Calu3 (cell line): ENCODE measurements around the gene MAPKAPK3. TPM values are rescaled to one million over a fixed set of nuclear protein-coding genes. Genes with fewer than 3 reads are reported as not detected.

Source experiments
- BruUV-seq: library from RNA; stranded (reverse); fragments of 400-500 nt; replicated peaks from 2 replicates; lab custom pipeline; 2021; lab: Mats Ljungman, UMichigan
- CTCF ChIA-PET: fragments of 300-600 bp; sonication (Branson Sonifier 250); formaldehyde crosslinking; loops from one replicate; lab custom pipeline; 2022; ENCODE audit warnings: antibody characterized with exemption; lab: Charles Lee
- DNase-seq: peaks from one replicate; pipeline ENCODE4 v3.0.0; 2022
- H3K27ac Mint-ChIP-seq: one replicate; pipeline ENCODE4 v1.8.0; 2022; ENCODE audit warnings: mixed read lengths; ENCODE audit not compliant: unreplicated experiment
- H3K27me3 Mint-ChIP-seq: one replicate; pipeline ENCODE4 v1.8.0; 2022; ENCODE audit warnings: mixed read lengths; ENCODE audit not compliant: unreplicated experiment
- H3K36me3 Mint-ChIP-seq: one replicate; pipeline ENCODE4 v1.8.0; 2022; ENCODE audit warnings: mild to moderate bottlenecking, moderate library complexity, mixed read lengths; ENCODE audit not compliant: insufficient read depth, unreplicated experiment
- H3K4me1 Mint-ChIP-seq: one replicate; pipeline ENCODE4 v1.8.0; 2022; ENCODE audit warnings: mild to moderate bottlenecking, low read depth, mixed read lengths; ENCODE audit not compliant: unreplicated experiment
- H3K4me3 Mint-ChIP-seq: one replicate; pipeline ENCODE4 v1.8.0; 2022; ENCODE audit warnings: mild to moderate bottlenecking, low read depth, moderate library complexity, mixed read lengths; ENCODE audit not compliant: unreplicated experiment
- H3K9me3 Mint-ChIP-seq: one replicate; pipeline ENCODE4 v1.8.0; 2022; ENCODE audit warnings: low read depth, mixed read lengths; ENCODE audit not compliant: unreplicated experiment
- intact Hi-C: fragments of 100-400 bp; cut with micrococcal nuclease; formaldehyde crosslinking; loops from one replicate; pipeline ENCODE4 v1.10.0; 2022; ENCODE audit not compliant: unreplicated experiment
- total RNA-seq: library from RNA; stranded (reverse); gene quantifications from 2 replicates; pipeline ENCODE4 v1.2.3, GENCODE V29; 2022
- TF ChIP-seq, protein P1 (sequence below): fragments of 200-600 bp; IDR thresholded peaks from one replicate; pipeline ENCODE4 v1.8.0; 2022; ENCODE audit warnings: antibody characterized with exemption; ENCODE audit not compliant: unreplicated experiment

The MAPKAPK3 gene
- total RNA-seq, 1 experiment from 2014 or later, result 40.6 TPM

DNA sequence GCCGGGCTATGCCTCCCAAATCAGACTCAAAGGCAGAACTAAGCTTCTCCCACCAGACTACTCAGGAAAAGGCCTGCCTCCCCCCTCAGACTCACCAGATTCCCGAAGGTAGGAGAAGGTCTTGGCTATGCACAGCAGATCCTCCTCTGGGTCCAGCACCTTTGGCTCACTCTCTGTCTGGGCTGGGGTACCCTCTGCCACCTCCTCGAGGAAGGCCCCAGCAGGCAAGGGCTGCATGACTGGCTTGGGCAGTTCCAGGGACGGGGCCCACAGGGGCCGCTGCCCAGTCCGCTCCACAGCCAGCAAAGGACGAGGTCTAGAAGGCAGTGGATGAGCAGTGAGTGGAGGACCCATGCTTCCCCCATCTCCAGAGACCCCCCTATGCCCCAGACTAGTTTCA, 8.7 kb upstream of the MAPKAPK3 start:
- no TSS peak for BruUV-seq
- CTCF ChIA-PET, result no interaction called here
- Mint-ChIP-seq H3K27me3 (peaks cover 13% of the 10 kb centered on the region), H3K9me3 (no peaks in the 10 kb centered on the region), H3K4me3 (no peak overlapping the region), H3K4me1 (peaks cover 42% of the 10 kb centered on the region), H3K27ac (no peak overlapping the region), H3K36me3 (peaks cover 18% of the 10 kb centered on the region)
- no peak for DNase-seq
- TF ChIP-seq, protein P1, sequence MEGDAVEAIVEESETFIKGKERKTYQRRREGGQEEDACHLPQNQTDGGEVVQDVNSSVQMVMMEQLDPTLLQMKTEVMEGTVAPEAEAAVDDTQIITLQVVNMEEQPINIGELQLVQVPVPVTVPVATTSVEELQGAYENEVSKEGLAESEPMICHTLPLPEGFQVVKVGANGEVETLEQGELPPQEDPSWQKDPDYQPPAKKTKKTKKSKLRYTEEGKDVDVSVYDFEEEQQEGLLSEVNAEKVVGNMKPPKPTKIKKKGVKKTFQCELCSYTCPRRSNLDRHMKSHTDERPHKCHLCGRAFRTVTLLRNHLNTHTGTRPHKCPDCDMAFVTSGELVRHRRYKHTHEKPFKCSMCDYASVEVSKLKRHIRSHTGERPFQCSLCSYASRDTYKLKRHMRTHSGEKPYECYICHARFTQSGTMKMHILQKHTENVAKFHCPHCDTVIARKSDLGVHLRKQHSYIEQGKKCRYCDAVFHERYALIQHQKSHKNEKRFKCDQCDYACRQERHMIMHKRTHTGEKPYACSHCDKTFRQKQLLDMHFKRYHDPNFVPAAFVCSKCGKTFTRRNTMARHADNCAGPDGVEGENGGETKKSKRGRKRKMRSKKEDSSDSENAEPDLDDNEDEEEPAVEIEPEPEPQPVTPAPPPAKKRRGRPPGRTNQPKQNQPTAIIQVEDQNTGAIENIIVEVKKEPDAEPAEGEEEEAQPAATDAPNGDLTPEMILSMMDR, result no peak
- intact Hi-C loops, result no loop called here

DNA sequence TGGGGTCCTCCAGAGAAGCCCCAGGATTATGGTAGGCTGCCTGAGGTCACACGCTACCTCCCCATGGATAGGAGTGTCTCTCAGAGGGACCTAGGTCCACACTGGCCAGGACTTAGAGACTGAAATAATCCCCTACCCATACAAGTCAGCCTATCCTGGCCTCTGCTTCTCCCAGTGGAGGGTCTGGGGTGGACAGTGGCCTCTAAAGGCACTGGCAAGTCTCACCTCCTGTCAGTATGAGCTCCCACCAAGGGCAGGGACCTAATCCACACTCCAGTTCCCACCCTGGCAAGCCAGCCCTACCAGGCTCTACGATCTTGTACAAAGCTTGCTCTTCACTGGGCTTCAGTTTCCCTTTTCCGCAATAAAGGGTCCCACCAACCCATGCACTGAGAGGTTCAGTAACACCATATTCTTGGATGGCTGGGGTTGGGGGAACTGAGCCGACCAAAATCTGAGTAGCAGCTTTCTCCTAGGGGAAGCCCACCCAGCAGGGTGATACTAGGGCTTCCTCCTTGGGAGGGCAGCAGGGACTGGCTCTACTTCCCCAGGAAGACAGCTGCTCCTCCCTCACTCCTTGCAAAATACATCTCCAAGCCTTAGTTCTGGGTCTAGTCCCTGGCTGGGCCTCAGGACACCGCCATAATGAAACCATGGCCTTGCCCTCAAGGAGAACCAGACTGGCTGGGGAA, 7.7 kb upstream of the MAPKAPK3 start:
- TF ChIP-seq, protein P1, result no peak
- CTCF ChIA-PET, result interaction anchor here (1.1 kb wide), 1 partner anchor 37 kb away, joined by 3 read pairs; no protein-coding TSS in a partner anchor
- Mint-ChIP-seq H3K27me3 (peaks cover 13% of the 10 kb centered on the region), H3K9me3 (no peaks in the 10 kb centered on the region), H3K36me3 (peaks cover 18% of the 10 kb centered on the region), H3K4me3 (no peak overlapping the region), H3K27ac (no peak overlapping the region), H3K4me1 (peaks cover 33% of the 10 kb centered on the region)
- DNase-seq, result no peak
- intact Hi-C loops, result no loop called here
- BruUV-seq, result no TSS peak

DNA sequence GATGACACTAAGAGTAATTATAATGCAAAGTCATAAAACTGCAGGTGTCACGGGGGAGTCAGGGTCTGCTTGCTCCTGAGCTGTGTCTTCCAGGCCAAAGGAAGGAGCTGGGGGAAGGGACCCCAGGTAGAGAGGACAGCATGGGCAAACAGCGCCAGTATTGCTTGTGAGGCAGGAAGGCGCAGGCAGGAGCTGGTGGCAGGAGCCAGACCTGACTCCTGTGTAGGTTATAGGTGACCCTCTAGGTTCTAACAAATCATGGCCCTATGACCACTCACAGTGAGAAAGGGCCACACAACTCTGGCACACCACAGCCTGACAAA, 7.2 kb upstream of the MAPKAPK3 start:
- intact Hi-C loops, result loop anchor here (5.0 kb wide), 1 partner anchor 262 kb away; the partner anchor contains the start of gene ZMYND10
- H3K9me3 Mint-ChIP-seq, result no peaks in the 10 kb centered on the region
- H3K27ac Mint-ChIP-seq, result no peak overlapping the region

DNA sequence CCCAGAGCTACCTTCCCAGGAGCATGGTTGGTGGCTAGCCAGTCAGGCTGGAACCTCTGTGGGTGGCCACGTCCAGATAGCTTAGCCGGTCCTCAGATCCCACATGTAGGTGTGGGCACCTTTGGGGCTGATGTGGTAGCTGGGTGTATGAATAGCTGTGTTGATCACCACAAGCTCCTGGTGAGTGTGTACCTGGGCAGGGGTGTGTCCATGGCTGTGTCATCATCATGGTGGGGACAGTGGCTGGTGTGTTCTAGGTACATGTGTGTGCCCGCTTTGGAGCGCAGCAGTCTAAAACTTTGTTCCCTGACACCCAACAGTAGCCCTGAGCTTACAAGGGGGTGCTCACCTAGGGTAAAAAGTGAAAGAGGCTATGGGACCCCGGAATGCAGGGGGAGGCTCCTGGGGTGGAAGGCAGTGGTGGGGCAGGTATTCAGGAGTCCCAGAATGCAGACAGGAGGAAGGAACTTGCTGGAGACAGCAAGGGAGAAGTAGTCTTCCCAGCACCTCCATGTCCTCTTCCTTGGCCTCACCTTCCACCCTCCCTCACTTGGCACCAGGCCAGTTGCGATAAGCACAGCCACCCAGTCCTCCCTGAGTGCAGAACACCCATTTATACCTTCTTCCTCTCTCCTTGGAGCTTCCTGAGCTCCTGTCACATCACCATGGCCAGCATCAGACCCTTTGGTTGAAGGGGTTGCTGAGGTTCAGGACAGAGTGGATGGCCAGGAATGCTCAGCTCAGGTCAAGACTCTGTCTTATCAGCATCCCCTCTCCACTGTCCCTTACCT, 6.6 kb upstream of the MAPKAPK3 start:
- Mint-ChIP-seq H3K27ac (no peak overlapping the region), H3K27me3 (peaks cover 13% of the 10 kb centered on the region), H3K4me1 (peaks cover 29% of the 10 kb centered on the region), H3K4me3 (peak overlapping the region; percentile 74), H3K36me3 (peaks cover 18% of the 10 kb centered on the region), H3K9me3 (no peaks in the 10 kb centered on the region)
- intact Hi-C loops, result loop anchor here (5.0 kb wide), 1 partner anchor 263 kb away; the partner anchor contains the start of gene ZMYND10
- CTCF ChIA-PET, result interaction anchor here (1.1 kb wide), 1 partner anchor 38 kb away, joined by 3 read pairs; no protein-coding TSS in a partner anchor
- BruUV-seq, result no TSS peak
- DNase-seq, result peak; percentile 60
- TF ChIP-seq, protein P1, result no peak

More for the DNA sequence above, 7.2 kb upstream of the MAPKAPK3 start:
- Mint-ChIP-seq H3K4me3 (no peak overlapping the region), H3K27me3 (peaks cover 13% of the 10 kb centered on the region), H3K36me3 (peaks cover 18% of the 10 kb centered on the region), H3K4me1 (peaks cover 31% of the 10 kb centered on the region)
- BruUV-seq, result no TSS peak
- DNase-seq, result no peak
- TF ChIP-seq, protein P1, result no peak
- CTCF ChIA-PET, result interaction anchor here (1.1 kb wide), 1 partner anchor 37 kb away, joined by 3 read pairs; no protein-coding TSS in a partner anchor
